ENCODE results near the gene VCP.

The VCP gene

DNA sequence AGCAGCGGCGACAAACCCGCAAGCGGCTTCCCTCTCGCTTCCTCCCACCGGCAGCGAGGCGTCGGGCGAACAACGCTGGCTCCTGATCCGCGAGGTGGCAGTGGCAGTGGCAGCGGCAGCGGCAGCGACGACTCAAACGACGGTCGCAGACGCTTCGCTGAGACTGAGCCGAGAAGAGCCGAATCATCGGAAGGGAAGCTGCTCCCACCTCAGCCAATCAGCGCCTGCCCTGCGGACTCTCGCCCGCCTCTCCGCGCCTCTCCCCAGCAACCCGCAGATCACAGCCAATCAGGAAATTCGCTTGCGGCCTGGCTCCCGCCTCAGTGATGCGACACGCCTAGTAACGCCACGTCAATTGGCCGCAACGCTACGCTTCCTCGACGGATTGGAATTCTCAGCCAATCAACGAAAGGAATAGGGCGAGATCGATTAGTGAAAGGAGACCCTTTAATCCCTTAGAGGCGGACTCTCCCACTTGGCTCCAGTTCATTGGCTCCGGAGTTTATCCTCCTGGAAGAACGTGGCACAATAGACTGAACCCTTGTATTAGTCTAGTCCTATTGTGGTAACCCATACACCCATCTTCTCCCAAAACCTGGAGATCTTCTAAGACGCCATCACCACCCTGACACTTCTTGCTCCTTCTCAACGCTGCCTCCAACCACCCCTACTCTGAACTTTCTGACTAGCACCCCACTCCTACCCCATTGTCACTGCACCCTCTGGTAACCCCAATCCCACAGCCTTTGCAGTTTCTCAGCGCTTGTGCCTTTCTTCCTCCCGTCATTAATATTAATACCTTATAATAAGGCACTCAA is at the start of gene VCP:
VCP (minus strand) TSS at position 165 of the 818 bp plus-strand sequence. CDS start 272 bp downstream, outside the sequence.
- DNase-seq (ENCODE audit: low read depth): peak; percentile 99
- H3K4me3 ChIP-seq (ENCODE audit: low read depth, low read length): peak within 1 kb of the TSS; percentile 90
- TF ChIP-seq, protein P1, sequence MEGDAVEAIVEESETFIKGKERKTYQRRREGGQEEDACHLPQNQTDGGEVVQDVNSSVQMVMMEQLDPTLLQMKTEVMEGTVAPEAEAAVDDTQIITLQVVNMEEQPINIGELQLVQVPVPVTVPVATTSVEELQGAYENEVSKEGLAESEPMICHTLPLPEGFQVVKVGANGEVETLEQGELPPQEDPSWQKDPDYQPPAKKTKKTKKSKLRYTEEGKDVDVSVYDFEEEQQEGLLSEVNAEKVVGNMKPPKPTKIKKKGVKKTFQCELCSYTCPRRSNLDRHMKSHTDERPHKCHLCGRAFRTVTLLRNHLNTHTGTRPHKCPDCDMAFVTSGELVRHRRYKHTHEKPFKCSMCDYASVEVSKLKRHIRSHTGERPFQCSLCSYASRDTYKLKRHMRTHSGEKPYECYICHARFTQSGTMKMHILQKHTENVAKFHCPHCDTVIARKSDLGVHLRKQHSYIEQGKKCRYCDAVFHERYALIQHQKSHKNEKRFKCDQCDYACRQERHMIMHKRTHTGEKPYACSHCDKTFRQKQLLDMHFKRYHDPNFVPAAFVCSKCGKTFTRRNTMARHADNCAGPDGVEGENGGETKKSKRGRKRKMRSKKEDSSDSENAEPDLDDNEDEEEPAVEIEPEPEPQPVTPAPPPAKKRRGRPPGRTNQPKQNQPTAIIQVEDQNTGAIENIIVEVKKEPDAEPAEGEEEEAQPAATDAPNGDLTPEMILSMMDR (IDR thresholded peaks at IDR 0.05; ENCODE audit: insufficient read depth, low read depth, low read length, missing control alignments): no peak

DNA sequence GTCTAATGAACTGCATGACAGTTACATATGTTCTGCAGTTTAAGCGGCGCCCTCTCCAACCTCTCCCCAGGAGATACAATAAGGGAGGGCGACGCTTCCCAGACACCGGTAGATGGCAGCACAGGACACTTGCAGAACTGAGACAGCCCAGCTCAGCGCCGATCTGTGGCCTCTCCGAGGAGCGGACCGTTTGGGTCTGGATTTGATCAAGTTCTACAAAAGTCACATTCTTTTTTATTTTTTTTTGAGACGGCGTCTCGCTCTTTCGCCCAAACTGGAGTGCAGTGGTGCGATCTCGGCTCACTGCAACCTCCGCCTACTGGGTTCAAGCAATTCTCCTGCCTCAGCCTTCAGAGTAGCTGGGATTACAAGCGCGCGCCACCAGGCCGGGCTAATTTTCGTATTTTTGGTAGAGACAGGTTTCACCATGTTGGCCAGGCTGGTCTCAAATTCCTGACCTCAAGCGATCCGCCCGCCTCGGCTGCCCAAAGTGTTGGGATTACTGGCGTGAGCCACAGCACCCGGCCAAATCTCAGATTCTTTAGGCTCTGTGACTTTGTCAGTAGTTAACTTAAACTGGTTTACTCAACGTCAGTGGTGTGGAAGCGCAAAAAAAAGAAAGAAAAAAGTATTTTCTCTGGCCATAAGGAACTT is 44.6 kb upstream of the VCP start:
- TF ChIP-seq, protein P1 (IDR thresholded peaks at IDR 0.05; ENCODE audit: insufficient read depth, low read depth, low read length, missing control alignments): peak; percentile 94
- peak; percentile 95 for DNase-seq (ENCODE audit: low read depth)
- peak overlapping the region; percentile 79; the same call in 1 of the 2 replicates for H3K4me3 ChIP-seq (ENCODE audit: low read depth, low read length)

DNA sequence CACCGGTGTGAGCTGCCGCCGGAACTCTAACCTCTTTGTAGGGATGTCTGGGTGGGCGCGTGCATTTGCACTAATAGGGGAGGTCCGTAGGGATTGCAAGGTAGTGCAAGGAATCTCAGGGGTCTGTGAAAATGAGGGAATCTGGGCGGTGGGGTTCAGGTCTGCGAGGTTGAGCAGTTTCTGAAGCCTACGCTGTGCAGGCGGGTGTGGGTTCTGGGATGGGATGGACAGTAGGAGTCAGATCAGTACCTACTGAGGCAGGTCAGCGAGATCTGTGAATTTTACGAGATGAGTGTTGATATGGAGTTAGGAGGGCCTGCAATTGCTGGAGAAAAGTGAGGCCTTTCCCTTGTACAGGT is 44.1 kb upstream of the VCP start:
- H3K4me3 ChIP-seq (ENCODE audit: low read depth, low read length): peak overlapping the region; percentile 79
- TF ChIP-seq, protein P1 (IDR thresholded peaks at IDR 0.05; ENCODE audit: insufficient read depth, low read depth, low read length, missing control alignments): no peak
- DNase-seq (ENCODE audit: low read depth): no peak

DNA sequence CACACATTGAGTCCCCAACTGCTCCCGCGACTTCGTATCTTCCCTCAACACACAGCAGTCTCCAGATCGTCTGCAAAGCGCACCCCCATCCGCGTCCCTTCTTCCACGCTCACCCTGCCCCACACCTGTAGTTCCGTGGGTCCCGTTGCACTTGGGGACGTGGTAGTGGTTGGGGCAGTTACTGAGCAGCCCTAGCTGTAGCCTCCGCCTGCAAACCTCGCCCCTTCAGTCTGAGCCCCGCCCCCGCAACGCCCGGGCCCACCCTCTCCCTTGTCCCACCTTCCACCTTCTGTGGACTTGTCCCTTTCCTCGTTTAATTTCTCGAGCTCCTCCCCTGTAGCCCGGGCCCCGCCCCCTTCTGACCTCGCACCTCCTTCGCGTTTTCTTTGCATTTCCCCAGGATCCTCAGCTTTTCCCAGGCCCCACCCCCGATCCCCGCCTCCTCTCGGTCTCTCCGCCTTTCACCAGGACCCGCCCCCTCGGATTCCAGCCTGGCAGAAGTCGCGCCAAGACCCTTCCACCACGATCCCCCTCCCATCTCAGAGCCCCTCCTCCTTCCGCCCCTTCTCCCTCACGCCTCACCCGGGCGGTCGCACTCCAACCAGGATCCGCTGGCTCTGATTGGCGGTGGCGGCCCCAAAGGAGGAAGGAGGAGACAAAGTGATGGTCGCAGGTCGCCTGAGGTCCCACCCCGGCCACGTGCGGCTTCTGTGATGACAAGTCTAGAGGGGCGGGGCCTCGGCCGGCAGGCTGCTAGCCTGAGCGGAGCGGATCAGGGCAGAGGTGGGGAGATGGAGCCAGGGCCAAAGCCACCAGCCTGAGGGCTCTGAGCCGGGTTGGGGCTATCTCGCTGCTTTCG is 43.5 kb upstream of the VCP start, which contains the start of gene ATOSB:
ATOSB (minus strand) TSS at position 183 of the 859 bp plus-strand sequence. CDS start 7,588 bp downstream, outside the sequence.
- TF ChIP-seq, protein P1 (IDR thresholded peaks at IDR 0.05; ENCODE audit: insufficient read depth, low read depth, low read length, missing control alignments): no peak
- peak within 1 kb of the TSS; percentile 79 for H3K4me3 ChIP-seq (ENCODE audit: low read depth, low read length)

DNA sequence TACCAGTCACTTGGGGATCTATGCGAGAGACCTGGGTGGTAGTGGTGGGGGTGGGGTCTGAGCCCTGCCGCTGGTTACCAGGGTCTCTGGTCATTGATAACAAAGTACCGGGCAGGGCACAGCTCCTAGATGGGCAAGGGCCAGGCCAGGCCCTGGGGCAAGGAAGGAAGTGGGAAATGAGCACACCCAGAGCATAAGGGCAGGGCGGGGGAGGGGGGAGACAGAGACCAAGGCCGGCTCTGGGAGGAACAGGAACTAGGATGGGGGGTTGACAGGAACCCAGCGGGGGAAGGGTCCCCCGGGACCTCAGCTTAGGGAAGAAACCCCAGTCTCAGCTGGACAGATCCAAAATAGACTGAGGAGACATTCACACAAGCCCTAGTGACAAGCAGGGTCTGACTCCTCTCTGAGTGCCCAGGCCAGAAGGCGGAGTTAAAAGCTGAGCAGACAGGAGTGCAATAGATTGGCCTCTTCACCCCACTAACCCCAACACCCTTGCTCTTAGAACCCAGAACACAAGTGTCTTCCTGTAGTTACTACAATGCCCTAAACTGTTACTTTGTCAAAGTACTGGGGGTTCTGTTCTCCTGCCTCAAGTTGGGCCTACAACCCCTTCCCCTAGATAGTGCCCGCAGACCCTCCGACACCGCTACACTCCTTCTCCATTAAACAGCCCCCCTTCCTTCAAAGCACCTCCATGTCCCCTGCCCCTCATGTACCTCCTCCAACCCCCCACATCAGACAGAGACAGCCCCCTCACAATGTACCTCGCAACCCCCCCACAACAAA is 42.6 kb upstream of the VCP start:
- H3K4me3 ChIP-seq (ENCODE audit: low read depth, low read length): peak overlapping the region; percentile 79
- TF ChIP-seq, protein P1 (IDR thresholded peaks at IDR 0.05; ENCODE audit: insufficient read depth, low read depth, low read length, missing control alignments): no peak
- peak; percentile 66 for DNase-seq (ENCODE audit: low read depth)

More for the DNA sequence above, 43.5 kb upstream of the VCP start, which contains the start of gene ATOSB:
- peak; percentile 98 for DNase-seq (ENCODE audit: low read depth)
